Stimulated activated effector memory CD8-positive, alpha-beta T cell treated with anti-CD3 and anti-CD28 coated beads, Interleukin-12 subunit alpha, Interleukin-12 subunit beta, amount 100 ng/mL, for 72 hours (primary cell): ENCODE data around the gene SMG6.

ENCODE experiments used
- ATAC-seq: fragments of 150-1000 bp; cut with Tn5 transposase; 2 replicates; pipeline ENCODE4 v1.10.0; 2021
- DNase-seq, 2 donors: peaks; one replicate each; pipeline ENCODE4 v3.0.0; 2021 to 2022; ENCODE audit warnings: low spot score in 2 of 2
- H3K27ac Mint-ChIP-seq: one replicate; pipeline ENCODE4 v1.8.0; 2022; ENCODE audit warnings: mild to moderate bottlenecking, mixed read lengths
- H3K36me3 Mint-ChIP-seq: one replicate; pipeline ENCODE4 v1.8.0; 2022; ENCODE audit warnings: mild to moderate bottlenecking, mixed read lengths
- H3K4me1 Mint-ChIP-seq: one replicate; pipeline ENCODE4 v1.8.0; 2022; ENCODE audit warnings: mixed read lengths
- H3K4me3 Mint-ChIP-seq: one replicate; pipeline ENCODE4 v1.8.0; 2022; ENCODE audit warnings: mild to moderate bottlenecking, mixed read lengths
- H3K9me3 Mint-ChIP-seq: one replicate; pipeline ENCODE4 v1.8.0; 2022; ENCODE audit warnings: mixed read lengths

SMG6 gene

DNA sequence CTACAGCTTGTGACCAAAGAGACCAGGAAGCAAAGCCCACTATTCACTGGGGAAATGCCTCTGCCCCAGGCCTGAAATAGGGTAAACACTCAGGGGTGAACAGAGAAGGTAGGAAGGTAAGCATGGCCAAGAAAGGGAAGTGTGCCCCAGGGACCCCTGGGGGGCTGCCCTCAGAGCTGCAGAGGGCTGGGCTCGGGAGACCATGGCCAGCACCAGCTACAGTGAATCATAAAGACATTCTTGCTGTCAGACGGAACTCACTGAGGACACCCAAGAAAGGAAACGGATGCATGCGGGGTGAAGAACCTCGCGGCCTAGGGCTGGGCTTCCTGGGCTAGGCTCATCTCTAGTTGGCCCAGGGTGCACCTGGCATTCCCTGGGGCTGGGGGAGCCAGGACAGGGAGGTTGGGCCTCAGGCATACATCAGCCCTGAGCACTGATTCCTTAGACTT lies 239.0 kb downstream of the SMG6 start:
- DNase-seq (peak in 1 of 2 donors; percentile 59), ATAC-seq (peak; percentile 1)
- Mint-ChIP-seq H3K9me3 (no peaks in the 10 kb centered on the region), H3K36me3 (peaks cover 95% of the 10 kb centered on the region), H3K4me1 (peaks cover 77% of the 10 kb centered on the region), H3K4me3 (peak overlapping the region; percentile 13), H3K27ac (peak overlapping the region; percentile 82)

DNA sequence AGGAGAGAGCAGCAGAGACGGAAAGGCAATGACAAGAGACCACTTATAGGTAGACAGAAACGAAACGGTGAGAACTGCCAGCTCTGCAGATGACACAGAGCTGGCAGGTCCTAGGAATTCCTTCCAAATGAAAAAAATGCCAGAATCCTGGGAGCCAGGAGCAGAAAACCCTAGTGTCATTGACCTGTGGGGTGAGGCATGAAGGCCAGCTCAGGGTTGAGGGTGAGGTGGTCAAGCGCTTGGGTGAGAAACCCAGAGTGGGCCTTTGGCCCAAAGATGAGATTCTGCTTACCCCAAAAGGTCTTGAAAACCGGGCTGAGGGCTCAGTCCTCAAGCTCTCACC lies 239.5 kb downstream of the SMG6 start:
- no peak for ATAC-seq
- H3K9me3 Mint-ChIP-seq, result no peaks in the 10 kb centered on the region
- peaks cover 78% of the 10 kb centered on the region for H3K4me1 Mint-ChIP-seq
- H3K36me3 Mint-ChIP-seq, result peaks cover 95% of the 10 kb centered on the region
- H3K27ac Mint-ChIP-seq, result peak overlapping the region; percentile 82
- DNase-seq, result no peak
- H3K4me3 Mint-ChIP-seq, result peak overlapping the region; percentile 13

GRCh38 chr17:2063261-2064146 lies 240.1 kb downstream of the SMG6 start:
- H3K27ac Mint-ChIP-seq, result peak overlapping the region; percentile 84
- H3K4me3 Mint-ChIP-seq, result peak overlapping the region; percentile 13
- no peaks in the 10 kb centered on the region for H3K9me3 Mint-ChIP-seq
- DNase-seq (peak in 1 of 2 donors; percentile 70), ATAC-seq (no peak)
- peaks cover 71% of the 10 kb centered on the region for H3K4me1 Mint-ChIP-seq
- peaks cover 95% of the 10 kb centered on the region for H3K36me3 Mint-ChIP-seq

- Mint-ChIP-seq H3K27ac (peak overlapping the region; percentile 84), H3K9me3 (no peaks in the 10 kb centered on the region), H3K36me3 (peaks cover 97% of the 10 kb centered on the region), H3K4me1 (peaks cover 69% of the 10 kb centered on the region), H3K4me3 (no peak overlapping the region)
- ATAC-seq (no peak), DNase-seq (no peak)
Observed at GRCh38 chr17:2062571-2063183, 240.9 kb downstream of the SMG6 start.

DNA sequence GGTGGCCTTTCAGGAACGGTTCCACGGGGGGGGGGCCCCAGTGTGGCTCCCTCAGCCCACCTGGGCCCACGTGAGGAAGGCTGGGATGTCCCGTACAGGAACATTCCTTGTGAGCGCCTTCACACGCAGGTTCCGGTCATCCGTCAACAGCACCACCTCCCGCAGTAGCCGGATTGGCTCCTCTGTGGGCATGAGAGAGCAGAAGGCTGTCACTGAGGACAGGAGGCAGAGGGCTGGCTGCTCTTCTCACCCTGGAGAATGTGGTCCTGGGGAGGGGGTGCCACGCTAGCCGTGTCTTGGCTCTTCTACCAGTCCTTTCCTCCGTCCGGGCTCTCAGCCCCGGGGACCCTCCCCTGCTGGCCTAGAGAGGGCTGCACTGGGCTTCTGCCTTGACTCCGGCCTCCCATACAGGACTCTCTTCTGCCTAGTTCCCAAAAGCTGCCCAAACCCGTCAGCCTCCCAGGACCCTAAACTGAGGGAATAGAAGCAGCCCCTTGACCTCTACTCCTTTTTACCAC lies 242.1 kb downstream of the SMG6 start:
- peak overlapping the region; percentile 84 for H3K27ac Mint-ChIP-seq
- peaks cover 94% of the 10 kb centered on the region for H3K36me3 Mint-ChIP-seq
- no peaks in the 10 kb centered on the region for H3K9me3 Mint-ChIP-seq
- no peak for ATAC-seq
- H3K4me1 Mint-ChIP-seq, result peaks cover 62% of the 10 kb centered on the region
- DNase-seq, result no peak
- H3K4me3 Mint-ChIP-seq, result no peak overlapping the region

- DNase-seq, result no peak
- Mint-ChIP-seq H3K9me3 (no peaks in the 10 kb centered on the region), H3K4me3 (no peak overlapping the region), H3K36me3 (peaks cover 91% of the 10 kb centered on the region), H3K4me1 (peaks cover 56% of the 10 kb centered on the region), H3K27ac (no peak overlapping the region)
- ATAC-seq, result no peak
Observed at GRCh38 chr17:2060681-2061440, 242.7 kb downstream of the SMG6 start.

DNA sequence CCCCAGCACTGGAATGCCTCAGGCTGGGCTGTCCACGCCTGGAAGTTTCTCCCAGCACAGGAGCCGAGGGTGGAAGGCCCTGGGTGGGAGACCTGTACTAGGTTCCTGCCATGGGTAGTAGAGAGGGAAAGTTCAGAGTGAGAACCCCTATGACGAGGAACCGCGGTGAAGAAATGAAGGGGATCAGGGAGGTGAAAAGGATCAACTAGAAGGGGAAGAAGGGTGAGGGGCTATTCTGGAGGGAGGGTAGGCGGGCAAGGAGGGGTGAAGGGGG lies 243.3 kb downstream of the SMG6 start:
- Mint-ChIP-seq H3K4me1 (peaks cover 51% of the 10 kb centered on the region), H3K4me3 (no peak overlapping the region), H3K27ac (no peak overlapping the region), H3K36me3 (peaks cover 86% of the 10 kb centered on the region), H3K9me3 (no peaks in the 10 kb centered on the region)
- ATAC-seq (no peak), DNase-seq (no peak)

DNA sequence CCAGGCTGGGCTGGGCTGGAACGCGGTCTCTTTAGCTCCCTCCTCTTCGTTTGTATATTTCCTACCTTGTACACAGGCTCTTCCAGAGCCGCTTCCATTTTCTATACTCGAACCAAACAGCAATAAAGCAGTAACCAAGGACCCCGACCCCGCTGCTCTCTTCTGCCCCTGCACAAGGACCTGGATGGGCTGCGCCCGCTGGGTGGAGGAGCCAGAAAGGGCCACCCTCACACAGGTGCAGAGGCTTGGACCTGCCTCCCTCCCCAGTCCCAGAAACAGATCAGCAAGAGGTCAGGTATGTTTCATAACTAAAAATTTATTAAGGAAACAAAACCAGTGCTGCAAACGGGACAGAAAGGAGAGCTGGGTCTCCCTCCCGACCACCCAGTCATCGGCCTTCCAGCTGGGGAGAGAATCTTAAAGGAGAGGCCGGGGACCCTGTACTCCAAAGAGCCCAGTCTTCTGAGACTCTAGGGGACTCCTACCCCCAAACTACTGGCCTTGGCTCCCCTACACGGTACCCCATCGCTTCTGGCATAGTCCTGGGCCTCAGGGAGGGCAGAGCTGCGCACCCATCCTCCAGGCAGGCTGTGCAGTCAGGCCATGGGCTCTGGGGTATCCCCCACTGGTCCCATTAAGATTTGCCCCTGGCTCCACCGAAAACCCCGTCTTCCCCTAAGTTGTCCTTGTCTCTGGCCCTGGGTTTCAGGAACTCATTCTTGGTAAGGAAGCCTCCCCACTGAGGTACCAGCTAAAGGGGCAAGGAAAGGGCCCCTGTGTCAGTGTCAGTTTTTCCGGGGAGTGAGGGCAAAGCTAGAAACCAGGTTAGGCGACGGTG lies 243.8 kb downstream of the SMG6 start:
- DNase-seq, result no peak
- Mint-ChIP-seq H3K4me1 (peaks cover 45% of the 10 kb centered on the region), H3K27ac (peak overlapping the region; percentile 76), H3K9me3 (no peaks in the 10 kb centered on the region), H3K36me3 (peaks cover 82% of the 10 kb centered on the region), H3K4me3 (peak overlapping the region; percentile 31)
- no peak for ATAC-seq

- no peaks in the 10 kb centered on the region for H3K9me3 Mint-ChIP-seq
- DNase-seq (peak; percentile 67 to 88), ATAC-seq (no peak)
- peak overlapping the region; percentile 34 for H3K4me3 Mint-ChIP-seq
- H3K36me3 Mint-ChIP-seq, result peaks cover 82% of the 10 kb centered on the region
- H3K27ac Mint-ChIP-seq, result peak overlapping the region; percentile 76
- peaks cover 40% of the 10 kb centered on the region for H3K4me1 Mint-ChIP-seq
Observed at GRCh38 chr17:2058586-2059546, 244.7 kb downstream of the SMG6 start.

GRCh38 chr17:2057760-2058585 lies 245.6 kb downstream of the SMG6 start:
- ATAC-seq (no peak), DNase-seq (no peak)
- H3K4me1 Mint-ChIP-seq, result peaks cover 38% of the 10 kb centered on the region
- peaks cover 82% of the 10 kb centered on the region for H3K36me3 Mint-ChIP-seq
- H3K4me3 Mint-ChIP-seq, result peak overlapping the region; percentile 34
- H3K9me3 Mint-ChIP-seq, result no peaks in the 10 kb centered on the region
- peak overlapping the region; percentile 48 for H3K27ac Mint-ChIP-seq

DNA sequence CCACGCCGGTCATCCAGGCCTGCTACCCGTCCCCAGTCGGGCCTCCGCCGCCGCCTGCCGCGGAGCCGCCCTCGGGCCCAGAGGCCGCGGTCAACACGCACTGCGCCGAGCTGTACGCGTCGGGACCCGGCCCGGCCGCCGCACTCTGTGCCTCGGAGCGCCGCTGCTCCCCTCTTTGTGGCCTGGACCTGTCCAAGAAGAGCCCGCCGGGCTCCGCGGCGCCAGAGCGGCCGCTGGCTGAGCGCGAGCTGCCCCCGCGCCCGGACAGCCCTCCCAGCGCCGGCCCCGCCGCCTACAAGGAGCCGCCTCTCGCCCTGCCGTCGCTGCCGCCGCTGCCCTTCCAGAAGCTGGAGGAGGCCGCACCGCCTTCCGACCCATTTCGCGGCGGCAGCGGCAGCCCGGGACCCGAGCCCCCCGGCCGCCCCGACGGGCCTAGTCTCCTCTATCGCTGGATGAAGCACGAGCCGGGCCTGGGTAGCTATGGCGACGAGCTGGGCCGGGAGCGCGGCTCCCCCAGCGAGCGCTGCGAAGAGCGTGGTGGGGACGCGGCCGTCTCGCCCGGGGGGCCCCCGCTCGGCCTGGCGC lies 246.3 kb downstream of the SMG6 start:
- Mint-ChIP-seq H3K4me1 (peaks cover 37% of the 10 kb centered on the region), H3K27ac (peak overlapping the region; percentile 48), H3K36me3 (peaks cover 76% of the 10 kb centered on the region), H3K4me3 (peak overlapping the region; percentile 34), H3K9me3 (no peaks in the 10 kb centered on the region)
- ATAC-seq (no peak), DNase-seq (no peak)

GRCh38 chr17:2056206-2057174 lies 247.1 kb downstream of the SMG6 start:
- H3K4me3 Mint-ChIP-seq, result peak overlapping the region; percentile 74
- peak overlapping the region; percentile 43 for H3K27ac Mint-ChIP-seq
- ATAC-seq, result no peak
- no peaks in the 10 kb centered on the region for H3K9me3 Mint-ChIP-seq
- peak; percentile 46 to 78 for DNase-seq
- peaks cover 37% of the 10 kb centered on the region for H3K4me1 Mint-ChIP-seq
- H3K36me3 Mint-ChIP-seq, result peaks cover 69% of the 10 kb centered on the region
